OCI-LY3 (cell line): ENCODE data around the gene IL18.

Experiments used
- CTCF ChIP-seq: fragments of 200-600, 300-600 bp; sonication (generic); IDR thresholded peaks from 2 replicates; pipeline ENCODE4 v1.5.1; 2014; ENCODE audit warnings: antibody characterized with exemption, low read length, low read depth
- EZH2phosphoT487 ChIP-seq: fragments of 200-600 bp; shearing (Covaris generic); IDR thresholded peaks from 2 replicates; pipeline ENCODE4 v1.6.1; 2018; ENCODE audit warnings: antibody characterized with exemption, mixed run types, low read depth

GRCh38 chr11:112123129-112123528 is 40.8 kb downstream of the IL18 start:
- TF ChIP-seq CTCF (no peak), EZH2phosphoT487 (no peak)
